Ishikawa (cell line): ENCODE results near the gene EGFR.

ENCODE experiments used
- CEBPB ChIP-seq: IDR thresholded peaks from 2 replicates; pipeline ENCODE4 v1.6.1; 2012
- CREB1 ChIP-seq: IDR thresholded peaks from 2 replicates; pipeline ENCODE4 v1.6.1; 2012; ENCODE audit warnings: low read depth
- EGR1 ChIP-seq: IDR thresholded peaks from 2 replicates; pipeline ENCODE4 v1.6.1; 2012
- EP300 ChIP-seq: IDR thresholded peaks from 2 replicates; pipeline ENCODE4 v1.6.1; 2012; ENCODE audit warnings: borderline replicate concordance
- FOXM1 ChIP-seq: IDR thresholded peaks from 2 replicates; pipeline ENCODE4 v1.6.1; 2012; ENCODE audit warnings: low read depth, borderline replicate concordance
- MAX ChIP-seq: IDR thresholded peaks from 2 replicates; pipeline ENCODE4 v1.6.1; 2012
- NFIC ChIP-seq: IDR thresholded peaks from 2 replicates; pipeline ENCODE4 v1.6.1; 2012
- RAD21 ChIP-seq: IDR thresholded peaks from 2 replicates; pipeline ENCODE4 v1.6.1; 2012; ENCODE audit warnings: low read depth
- TAF1 ChIP-seq: IDR thresholded peaks from 2 replicates; pipeline ENCODE4 v1.6.1; 2012; ENCODE audit warnings: low read depth, mild to moderate bottlenecking
- TCF12 ChIP-seq: IDR thresholded peaks from 2 replicates; pipeline ENCODE4 v1.6.1; 2012; ENCODE audit warnings: low read depth
- TEAD4 ChIP-seq: IDR thresholded peaks from 2 replicates; pipeline ENCODE4 v1.6.1; 2012
- USF1 ChIP-seq: IDR thresholded peaks from 2 replicates; pipeline ENCODE4 v1.6.1; 2012
- YY1 ChIP-seq: IDR thresholded peaks from 2 replicates; pipeline ENCODE4 v1.6.1; 2012; ENCODE audit warnings: low read depth
- ZBTB7A ChIP-seq: IDR thresholded peaks from 2 replicates; pipeline ENCODE4 v1.6.1; 2012; ENCODE audit warnings: low read depth
- TF ChIP-seq, protein P1 (sequence below): IDR thresholded peaks from 2 replicates; pipeline ENCODE4 v1.6.1; 2012; ENCODE audit warnings: low read depth, mild to moderate bottlenecking

The EGFR gene

DNA sequence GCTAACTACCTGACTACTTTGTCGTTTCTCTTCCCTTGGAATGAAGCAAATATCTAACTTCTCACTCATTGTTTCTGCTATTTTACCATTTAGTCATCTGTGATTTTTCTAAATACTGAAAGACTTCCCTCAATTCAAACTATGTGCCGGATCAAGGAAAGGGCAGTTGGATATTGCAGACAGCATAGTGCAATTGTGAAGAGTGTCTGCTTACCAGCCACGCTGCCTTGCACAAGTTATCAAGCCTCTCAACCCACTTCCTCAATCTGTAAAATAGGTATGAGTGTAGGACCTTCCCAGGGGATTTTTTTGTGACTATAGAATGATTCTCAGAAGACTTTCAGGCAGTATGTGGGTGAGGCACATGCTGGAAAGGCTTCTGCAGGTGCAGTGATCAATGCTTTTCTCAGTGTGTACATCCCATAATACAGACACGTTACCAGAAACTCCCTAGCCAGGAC is 54.3 kb downstream of the EGFR start:
- no peak for TF ChIP-seq RAD21
- TF ChIP-seq CREB1, result no peak
- no peak for TF ChIP-seq USF1
- no peak for TF ChIP-seq CEBPB
- TF ChIP-seq TEAD4, result no peak
- no peak for TF ChIP-seq ZBTB7A
- no peak for TF ChIP-seq EGR1
- TF ChIP-seq, protein P1, sequence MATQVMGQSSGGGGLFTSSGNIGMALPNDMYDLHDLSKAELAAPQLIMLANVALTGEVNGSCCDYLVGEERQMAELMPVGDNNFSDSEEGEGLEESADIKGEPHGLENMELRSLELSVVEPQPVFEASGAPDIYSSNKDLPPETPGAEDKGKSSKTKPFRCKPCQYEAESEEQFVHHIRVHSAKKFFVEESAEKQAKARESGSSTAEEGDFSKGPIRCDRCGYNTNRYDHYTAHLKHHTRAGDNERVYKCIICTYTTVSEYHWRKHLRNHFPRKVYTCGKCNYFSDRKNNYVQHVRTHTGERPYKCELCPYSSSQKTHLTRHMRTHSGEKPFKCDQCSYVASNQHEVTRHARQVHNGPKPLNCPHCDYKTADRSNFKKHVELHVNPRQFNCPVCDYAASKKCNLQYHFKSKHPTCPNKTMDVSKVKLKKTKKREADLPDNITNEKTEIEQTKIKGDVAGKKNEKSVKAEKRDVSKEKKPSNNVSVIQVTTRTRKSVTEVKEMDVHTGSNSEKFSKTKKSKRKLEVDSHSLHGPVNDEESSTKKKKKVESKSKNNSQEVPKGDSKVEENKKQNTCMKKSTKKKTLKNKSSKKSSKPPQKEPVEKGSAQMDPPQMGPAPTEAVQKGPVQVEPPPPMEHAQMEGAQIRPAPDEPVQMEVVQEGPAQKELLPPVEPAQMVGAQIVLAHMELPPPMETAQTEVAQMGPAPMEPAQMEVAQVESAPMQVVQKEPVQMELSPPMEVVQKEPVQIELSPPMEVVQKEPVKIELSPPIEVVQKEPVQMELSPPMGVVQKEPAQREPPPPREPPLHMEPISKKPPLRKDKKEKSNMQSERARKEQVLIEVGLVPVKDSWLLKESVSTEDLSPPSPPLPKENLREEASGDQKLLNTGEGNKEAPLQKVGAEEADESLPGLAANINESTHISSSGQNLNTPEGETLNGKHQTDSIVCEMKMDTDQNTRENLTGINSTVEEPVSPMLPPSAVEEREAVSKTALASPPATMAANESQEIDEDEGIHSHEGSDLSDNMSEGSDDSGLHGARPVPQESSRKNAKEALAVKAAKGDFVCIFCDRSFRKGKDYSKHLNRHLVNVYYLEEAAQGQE, result no peak
- TF ChIP-seq EP300, result no peak

DNA sequence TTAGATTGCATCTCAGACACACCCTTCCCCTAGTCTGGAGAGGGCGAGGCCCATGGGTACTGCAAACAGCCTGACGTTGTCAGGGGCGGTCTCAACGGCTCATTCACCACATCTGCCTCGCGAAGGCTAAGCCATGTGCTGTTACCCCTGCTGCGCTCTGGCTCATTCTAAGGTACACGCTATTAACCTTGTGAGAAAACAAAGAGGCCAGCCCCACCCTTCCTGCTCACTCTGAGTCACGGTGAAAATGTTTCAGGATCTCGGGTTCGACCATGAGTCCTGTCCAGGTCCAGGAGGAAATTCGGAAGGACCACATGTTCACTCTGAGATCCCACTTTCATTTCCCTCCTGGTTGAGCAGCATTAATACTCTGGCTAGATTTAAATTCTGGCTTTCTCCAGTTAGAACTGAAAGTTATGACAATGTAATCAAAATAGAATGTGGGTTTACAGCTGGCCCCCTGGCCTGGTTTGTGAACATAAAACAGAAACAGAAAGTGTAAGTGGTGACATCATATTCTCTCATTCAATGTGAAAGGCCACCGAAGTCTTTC is 55.2 kb downstream of the EGFR start:
- TF ChIP-seq ZBTB7A (no peak), USF1 (peak; percentile 62; the same call in 1 of the 2 replicates), EP300 (peak; percentile 92), TAF1 (no peak), TCF12 (peak; percentile 95), YY1 (no peak), EGR1 (no peak), CREB1 (no peak), FOXM1 (peak; percentile 90), RAD21 (peak; percentile 18; the same call in 1 of the 2 replicates), MAX (peak; percentile 100), CEBPB (no peak), NFIC (peak; percentile 81), TEAD4 (peak; percentile 90)
- TF ChIP-seq, protein P1, result no peak

DNA sequence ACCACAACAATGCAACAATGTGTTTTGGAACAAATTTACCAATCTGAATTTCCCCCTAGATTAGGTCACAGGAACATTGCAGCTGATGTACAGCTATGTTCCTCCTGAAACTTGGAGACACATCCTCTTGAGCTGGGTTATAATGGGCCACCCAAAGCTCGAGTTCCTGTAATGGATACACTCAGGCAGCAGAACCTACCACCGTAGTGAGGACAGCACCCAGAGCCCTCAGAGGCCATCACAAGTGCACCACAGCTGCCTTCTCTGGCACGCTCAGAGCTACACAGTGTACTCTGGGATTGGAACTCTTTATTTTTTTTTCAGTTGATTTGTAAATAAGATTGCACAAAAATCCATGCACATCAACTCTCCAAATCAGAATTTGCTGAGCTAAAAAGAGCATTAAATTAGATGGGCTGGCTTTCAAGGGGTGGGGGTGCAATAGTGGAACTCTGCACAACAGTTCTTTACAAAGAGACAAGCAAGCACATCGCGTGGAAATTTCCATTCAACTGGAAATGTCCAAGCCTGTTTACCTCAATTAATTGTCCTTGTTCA is 56.7 kb downstream of the EGFR start:
- TF ChIP-seq, protein P1, result no peak
- TF ChIP-seq USF1 (no peak), TEAD4 (no peak), NFIC (no peak), TCF12 (no peak), CEBPB (no peak), MAX (no peak), YY1 (no peak), CREB1 (no peak), EP300 (no peak), TAF1 (no peak), ZBTB7A (no peak), EGR1 (no peak), FOXM1 (no peak), RAD21 (no peak)
